Activated T-cell treated with anti-CD3 and anti-CD28 coated beads for 48 hours (primary cell): ENCODE measurements around the gene DMD.

Source experiments
- DNase-seq: peaks from one replicate; pipeline ENCODE4 v3.0.0-alpha.2; 2020; ENCODE audit warnings: low read depth

The DMD gene

GRCh38 chrX:31170792-31171191, 2040.6 kb downstream of the DMD start:
- no peak for DNase-seq

DNA sequence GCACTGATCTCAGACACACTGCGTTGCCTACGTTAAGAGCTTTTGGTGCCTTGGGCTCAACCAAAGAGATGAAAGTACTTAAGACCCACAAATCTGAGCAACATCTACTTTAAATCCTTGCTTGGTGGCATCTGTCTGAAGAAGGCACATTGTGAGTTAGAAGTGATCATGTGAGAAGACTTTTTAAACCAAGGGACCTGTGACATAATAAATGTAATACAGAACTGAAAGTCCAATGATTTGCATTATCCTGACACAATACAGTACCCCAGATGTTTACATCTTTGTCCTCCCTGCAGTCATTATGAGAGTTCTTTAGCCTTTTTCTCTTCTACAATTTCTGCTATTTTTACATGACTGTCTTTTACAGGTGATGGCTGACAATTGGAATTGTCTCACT, 2042.8 kb downstream of the DMD start:
- DNase-seq, result no peak

DNA sequence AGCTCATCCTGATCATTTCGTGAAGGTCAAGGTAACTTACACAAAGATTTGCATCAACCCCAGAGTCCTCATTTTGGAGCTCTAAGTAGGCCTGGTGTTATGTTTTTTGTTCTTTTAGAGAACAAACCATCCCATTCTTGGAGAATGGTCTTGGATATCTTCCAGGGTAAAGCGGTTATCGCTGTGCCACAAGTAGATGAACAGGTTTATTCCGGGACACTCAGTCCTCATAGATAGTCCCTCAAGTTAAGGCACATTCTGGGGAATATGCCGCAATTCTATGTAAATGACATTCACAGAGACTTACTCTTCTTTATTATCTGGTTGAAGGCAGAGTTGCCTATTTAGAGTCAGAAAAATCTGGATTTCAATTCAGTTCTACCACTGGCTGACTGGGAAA, 2044.5 kb downstream of the DMD start:
- no peak for DNase-seq

DNA sequence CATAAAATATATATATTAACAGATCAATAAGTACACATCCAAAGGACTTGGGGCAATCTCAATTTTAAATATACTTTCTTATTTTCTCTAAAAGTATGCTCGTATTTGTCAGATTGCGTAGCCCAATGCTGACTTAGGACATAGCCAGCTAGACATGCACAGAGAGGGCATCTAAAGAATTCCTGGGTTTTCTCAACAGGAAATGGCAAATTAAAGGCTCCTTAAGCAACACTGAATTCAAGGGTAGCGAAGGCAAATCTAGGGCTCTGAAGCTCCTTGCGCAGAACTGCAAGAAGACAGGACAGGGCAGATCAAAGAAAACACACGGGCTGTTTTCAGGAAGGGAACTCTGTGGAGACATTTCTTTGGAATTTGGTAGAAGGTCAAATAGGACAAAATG, 2044.9 kb downstream of the DMD start:
- DNase-seq, result no peak

DNA sequence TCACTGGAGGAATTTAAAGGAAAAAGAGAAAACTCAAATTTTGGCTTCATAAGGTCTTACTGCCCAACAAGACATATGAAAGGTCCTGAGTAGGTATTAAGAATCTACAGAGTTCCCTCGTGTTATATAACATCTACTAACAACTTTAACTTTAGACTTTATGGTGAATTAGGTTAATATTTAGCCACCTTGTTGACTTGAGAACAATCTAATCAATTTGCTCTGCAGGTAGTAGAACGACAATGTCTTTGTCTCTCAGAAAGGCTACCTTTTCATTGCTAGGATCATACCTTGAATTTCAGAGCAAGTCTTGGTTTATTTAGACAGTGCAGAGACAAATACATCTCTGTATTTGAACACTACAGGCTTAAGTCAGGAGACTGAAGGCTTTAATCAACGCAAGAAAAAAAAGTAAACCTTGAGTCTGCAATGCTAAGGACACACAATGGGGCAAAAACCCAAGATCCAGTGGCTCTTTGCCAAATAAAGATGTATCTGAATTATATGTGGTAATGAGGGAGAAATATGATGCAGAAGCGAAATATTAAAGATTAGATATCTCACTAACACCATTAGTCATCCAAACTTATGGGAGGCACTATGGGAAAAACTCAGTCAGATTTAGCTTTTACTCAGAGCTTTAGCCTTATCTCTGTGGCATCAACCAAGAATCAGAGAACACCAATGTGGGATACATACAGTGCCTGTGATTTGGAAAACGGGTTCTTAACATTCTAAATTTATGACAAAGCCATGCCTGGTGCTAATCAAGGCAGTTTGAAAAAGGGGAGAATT, 2045.9 kb downstream of the DMD start:
- no peak for DNase-seq

- no peak for DNase-seq
Measured at GRCh38 chrX:31154946-31155345, 2056.4 kb downstream of the DMD start.

- DNase-seq, result no peak
Measured at GRCh38 chrX:31153475-31154047, 2057.8 kb downstream of the DMD start.

- no peak for DNase-seq
Measured at GRCh38 chrX:31147175-31147574, 2064.2 kb downstream of the DMD start.

- DNase-seq, result no peak
Measured at GRCh38 chrX:31139961-31140360, 2071.4 kb downstream of the DMD start.

GRCh38 chrX:31138124-31138523, 2073.2 kb downstream of the DMD start:
- DNase-seq, result no peak

DNA sequence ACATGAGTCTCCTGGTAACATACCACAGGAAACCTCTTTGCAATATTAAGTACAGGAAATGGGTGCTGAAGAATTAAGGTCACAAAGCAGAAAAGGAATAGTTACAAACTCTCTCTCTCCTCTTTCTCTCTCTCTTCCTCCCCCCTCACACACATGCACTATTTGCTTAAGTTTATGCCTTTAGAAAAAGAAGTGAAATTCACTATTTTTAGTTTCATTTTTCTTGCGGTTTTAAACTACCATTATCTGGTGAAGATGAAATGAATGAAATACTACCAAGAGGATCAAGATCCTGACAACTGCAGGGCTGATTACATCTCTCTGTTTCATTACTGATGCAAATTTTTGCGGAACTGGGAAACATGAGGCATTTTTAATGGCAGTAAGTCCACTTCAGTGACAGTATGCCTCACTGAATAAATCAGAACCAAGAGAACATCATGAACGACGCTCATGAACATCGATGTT, 2075.2 kb downstream of the DMD start:
- no peak for DNase-seq

DNA sequence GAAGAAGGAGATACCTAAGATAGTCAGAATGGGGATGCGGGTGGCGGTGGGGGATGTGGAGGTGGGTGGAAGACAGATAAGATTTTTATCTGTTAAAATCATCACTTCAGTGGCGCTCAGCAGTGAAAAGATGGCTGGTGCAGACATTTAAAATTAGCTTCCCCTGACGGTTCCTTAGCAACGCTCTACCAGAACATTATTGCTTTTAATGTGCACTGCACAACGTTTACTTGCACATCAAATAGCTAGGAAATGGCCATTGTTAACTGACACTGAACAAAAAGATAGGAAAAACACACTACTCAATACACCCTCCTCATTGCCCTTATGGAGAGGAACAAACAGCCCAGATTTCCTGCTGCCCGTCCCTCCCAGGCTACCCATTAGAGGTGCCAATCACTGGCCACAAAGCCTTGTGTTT, 2078.5 kb downstream of the DMD start:
- DNase-seq, result no peak

- no peak for DNase-seq
Measured at GRCh38 chrX:31130457-31131220, 2080.7 kb downstream of the DMD start.

- DNase-seq, result no peak
Measured at GRCh38 chrX:31128855-31129254, 2082.5 kb downstream of the DMD start.

DNA sequence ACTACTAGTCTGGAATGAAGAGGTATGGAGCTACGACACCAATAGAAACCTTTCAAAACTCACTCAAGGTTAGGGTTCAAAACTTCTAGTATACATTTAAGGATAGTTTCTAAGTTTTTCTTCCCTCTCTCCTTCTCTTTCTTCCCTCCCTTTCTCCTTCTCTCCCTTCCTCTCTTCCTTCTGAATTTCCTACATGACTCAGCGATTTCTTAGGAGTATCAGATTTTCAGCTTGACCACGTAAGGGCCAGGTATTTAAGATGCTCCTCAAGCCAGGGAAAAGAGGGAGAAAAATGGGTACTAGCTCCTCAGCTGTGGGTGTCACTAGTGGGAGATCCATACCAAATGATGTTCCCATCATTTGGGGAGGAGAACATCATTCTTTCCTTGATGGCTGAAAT, 2083.6 kb downstream of the DMD start:
- no peak for DNase-seq

DNA sequence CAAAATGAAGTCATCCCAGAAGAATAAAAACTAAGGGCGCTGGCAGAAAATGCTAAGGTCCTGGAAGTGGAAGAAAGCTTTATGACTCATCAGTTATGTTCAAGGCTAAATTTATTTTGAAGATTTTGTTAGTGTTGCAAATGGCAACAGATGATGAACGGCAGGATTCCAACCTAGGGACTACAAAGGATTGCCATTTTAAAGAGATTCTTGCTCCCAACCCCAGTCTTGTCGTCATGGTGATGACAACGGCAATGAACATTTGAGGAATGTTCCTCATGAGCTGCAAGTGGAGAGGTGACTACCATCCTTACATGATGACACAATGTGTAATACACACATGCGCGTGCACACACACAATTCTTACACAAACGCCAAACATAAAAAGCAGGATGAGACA, 2085.1 kb downstream of the DMD start:
- DNase-seq, result no peak

DNA sequence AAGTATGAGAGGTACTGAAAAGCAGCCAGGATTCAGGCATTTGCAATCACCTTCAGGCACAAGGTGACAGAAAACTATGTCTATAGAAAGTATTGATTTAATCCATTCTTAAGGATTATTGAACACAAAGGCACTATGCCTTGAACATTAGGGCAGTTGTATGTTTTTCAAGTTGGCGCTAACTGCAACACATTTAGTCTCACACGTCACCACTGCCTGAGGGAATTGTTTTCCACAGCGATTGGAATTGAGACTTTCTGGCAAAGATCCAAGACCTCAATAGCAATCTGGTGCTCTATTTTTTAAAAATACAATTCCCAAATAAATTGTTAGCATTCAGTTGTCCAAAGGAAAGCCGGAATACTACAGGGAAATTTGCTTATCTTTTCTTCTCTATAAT, 2086.8 kb downstream of the DMD start:
- DNase-seq, result no peak

- DNase-seq, result no peak
Measured at GRCh38 chrX:31123335-31123734, 2088.0 kb downstream of the DMD start.

DNA sequence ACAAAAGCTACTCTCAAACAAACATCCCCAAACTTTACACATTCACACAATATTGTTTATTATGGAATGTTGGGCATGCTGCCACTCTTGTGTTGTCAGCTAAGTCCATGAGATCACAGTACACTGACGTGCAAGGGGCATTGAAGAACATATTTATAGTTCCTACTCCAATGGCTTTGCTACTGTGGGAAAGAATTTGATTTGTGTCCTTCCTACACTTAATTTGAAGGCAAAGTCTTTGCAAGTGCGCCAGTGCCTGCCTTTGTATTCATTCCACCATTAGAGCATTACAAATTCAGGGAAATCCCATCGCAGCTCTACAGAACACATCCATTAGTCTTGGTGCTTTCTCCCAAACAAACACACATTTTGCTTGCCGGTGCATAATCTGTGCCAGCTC, 2094.1 kb downstream of the DMD start:
- DNase-seq, result no peak

DNA sequence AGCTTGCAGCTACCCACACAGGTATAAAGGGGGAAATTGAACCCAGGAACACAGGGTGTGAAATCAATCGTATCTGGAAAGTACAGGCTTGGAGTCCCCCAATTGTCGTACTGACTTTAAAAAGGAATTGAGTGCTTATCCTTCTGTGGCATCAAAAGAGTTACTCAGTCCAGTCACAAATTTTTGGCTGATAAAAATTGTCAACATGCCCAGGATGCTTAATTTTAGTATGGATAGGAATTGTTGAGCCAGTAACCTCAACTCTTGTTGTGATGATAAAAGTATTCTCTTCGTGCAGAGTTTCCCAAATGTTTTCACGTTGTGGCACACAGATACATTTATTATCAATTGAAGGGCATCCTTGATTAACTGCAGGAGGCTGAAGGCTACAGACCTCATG, 2096.0 kb downstream of the DMD start:
- DNase-seq, result no peak

DNA sequence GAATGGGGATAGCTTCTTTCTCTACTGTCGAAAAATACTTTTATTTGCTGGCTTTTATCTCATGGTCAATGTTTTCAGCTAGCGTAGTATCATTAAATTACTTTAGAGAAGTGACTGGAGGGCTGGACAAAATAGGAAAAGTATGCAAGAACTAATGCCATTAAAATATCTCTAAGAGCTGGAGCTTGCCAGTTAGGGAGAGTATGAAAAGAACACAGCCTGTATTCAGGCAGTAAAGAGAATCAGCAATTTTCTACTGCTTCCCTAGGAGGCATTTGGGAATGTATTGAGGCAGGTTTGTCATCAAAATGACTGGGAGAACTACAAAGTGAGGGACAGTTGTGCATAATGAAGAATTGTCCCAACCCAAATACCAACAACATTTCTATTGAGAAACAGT, 2096.5 kb downstream of the DMD start:
- no peak for DNase-seq

DNA sequence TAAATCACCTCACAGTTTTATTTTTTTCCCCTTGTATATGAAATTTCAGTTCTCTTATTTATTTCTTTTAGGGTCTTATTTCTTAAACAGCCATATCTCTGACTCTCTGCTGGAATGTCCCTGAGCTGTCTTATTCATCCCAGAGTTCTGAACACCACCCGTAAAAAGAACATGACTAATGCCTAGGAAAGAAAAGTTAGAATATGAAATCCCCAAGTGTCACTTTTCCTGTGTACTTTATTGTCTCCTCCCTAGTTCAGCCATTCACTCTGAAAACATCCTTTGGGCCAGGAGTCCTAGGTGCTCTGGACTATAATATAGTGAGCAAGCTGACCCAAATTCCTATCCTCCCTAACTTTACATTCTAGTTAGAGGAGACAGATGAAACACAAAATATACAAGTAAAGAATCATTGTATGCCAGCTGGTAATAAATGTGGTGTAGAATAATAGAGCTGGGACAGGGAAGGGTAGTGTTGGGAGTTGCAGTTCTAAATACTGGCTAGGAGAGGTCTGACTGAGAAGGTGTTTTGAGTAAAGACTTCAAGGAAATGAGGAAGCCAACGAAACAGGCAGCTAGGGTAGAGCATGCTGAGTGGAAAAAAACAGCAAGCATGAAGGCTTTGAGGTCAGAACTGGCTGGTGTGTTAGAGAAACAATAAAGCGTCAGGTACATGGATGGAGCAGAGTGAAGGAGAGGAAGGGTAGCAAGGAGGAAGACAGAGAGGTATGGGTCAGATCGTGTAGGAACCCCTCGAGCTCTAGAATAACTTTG, 2098.9 kb downstream of the DMD start:
- DNase-seq, result no peak
